ENCODE data around the gene ARRDC5. TPM values are rescaled to one million over a fixed set of nuclear protein-coding genes. Genes with fewer than 3 reads are reported as not detected.

ARRDC5 gene
- total and polyA plus RNA-seq, 2 of the 8 experiments (the other 6 are each of a cell fraction or from before 2014, with no cell fraction given), result not detected

DNA sequence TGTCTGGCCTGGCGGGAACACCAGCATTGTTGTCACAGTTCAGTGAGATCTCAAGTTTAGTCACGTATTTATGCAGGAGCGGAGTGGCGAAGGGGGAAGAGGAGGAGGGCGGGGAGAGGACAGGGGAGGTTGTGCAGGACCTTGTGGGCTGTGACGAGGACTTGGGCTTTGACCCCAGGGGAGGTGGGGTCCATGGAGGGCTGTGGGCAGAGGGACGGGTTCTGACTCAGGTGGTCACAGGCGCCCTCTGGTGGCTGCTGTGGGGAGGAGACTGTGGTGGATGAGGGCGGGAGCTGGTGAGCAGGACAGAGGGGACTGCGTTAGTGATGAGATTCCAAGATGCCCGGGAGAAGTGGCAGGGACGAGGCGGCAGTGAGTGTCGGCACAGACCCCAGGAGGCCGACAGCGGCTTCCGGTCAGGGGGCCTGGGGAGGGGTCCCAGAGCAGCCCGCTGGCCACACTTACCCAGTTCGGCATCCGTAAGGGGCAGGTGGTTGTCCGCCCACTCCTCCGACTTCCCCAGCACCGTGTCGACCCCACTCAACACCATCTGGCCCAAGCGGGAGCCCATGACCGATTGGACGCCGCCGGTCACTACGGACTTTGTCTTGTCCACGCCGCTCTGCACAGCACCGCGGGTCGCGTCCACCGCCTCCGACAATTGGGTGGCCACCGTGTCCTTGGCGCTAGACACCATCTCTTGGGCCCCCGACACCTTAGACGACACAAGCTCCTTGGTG is 51.0 kb downstream of the ARRDC5 start:
- FAIRE-seq, result no peak
- Histone ChIP-seq H3K23ac (ENCODE audit: insufficient read length) (no peak overlapping the region), H3K9me3 (ENCODE audit: insufficient read depth in 2 of 2, low read depth in 1 of 2, low read length in 1 of 2) (no peaks in the 10 kb centered on the region; a peak in 1 of 4 replicates), H3K79me2 (ENCODE audit: control insufficient read depth in 1 of 2, insufficient read depth in 2 of 2, low read length in 2 of 2) (no peaks in the 10 kb centered on the region), H3K18ac (ENCODE audit: extremely low read depth, low read length) (no peak overlapping the region), H4K8ac (ENCODE audit: extremely low read depth, insufficient read depth, low read length) (no peak overlapping the region), H4K5ac (ENCODE audit: insufficient read length, low read depth, low read length) (no peak overlapping the region), H3K27me3 (replicated peaks in 1 of 4; ENCODE audit: control insufficient read depth in 3 of 4, extremely low read depth in 1 of 4, insufficient read depth in 3 of 4, low read length in 3 of 4) (no peaks in the 10 kb centered on the region), H2BK12ac (ENCODE audit: low read depth, low read length) (0 out of 2 replicates have a peak overlapping the region, but pooled peaks have one; percentile 27), H2BK20ac (ENCODE audit: low read length) (no peak overlapping the region), H2BK15ac (ENCODE audit: low read length) (no peak overlapping the region), H2AFZ (ENCODE audit: low read length) (no peak overlapping the region), H3K27ac (ENCODE audit: low read depth, low read length) (no peak overlapping the region), H3K4ac (replicated peaks; ENCODE audit: insufficient read length, low read depth, low read length) (no peak overlapping the region), H3K36me3 (ENCODE audit: control insufficient read depth in 2 of 4, insufficient read depth in 4 of 4, low read length in 3 of 4) (peaks cover 2 to 19% (median 8%) of the 10 kb centered on the region in 4 experiments), H3K56ac (replicated peaks; ENCODE audit: insufficient read length, low read depth, low read length) (no peak overlapping the region), H3K79me1 (ENCODE audit: low read depth, low read length) (no peaks in the 10 kb centered on the region), H3K14ac (ENCODE audit: insufficient read length) (no peak overlapping the region), H3K9ac (replicated peaks in 1 of 4; ENCODE audit: extremely low read depth in 1 of 4, low read depth in 3 of 4, low read length in 3 of 4) (no peak overlapping the region), H2BK120ac (replicated peaks; ENCODE audit: low read depth, low read length) (no peak overlapping the region), H3K4me1 (replicated peaks in 1 of 4; ENCODE audit: control insufficient read depth in 3 of 4, insufficient read depth in 4 of 4, low read length in 3 of 4) (no peaks in the 10 kb centered on the region), H4K91ac (replicated peaks; ENCODE audit: insufficient read length, low read length) (no peak overlapping the region), H3K23me2 (ENCODE audit: low read depth, low read length) (no peaks in the 10 kb centered on the region), H3K4me3 (ENCODE audit: extremely low read depth in 1 of 4, insufficient read depth in 2 of 4, low read depth in 3 of 4, low read length in 4 of 4) (no peak overlapping the region), H2BK5ac (ENCODE audit: low read depth, low read length) (no peak overlapping the region), H2AK5ac (ENCODE audit: low read depth, low read length) (no peak overlapping the region), H4K20me1 (replicated peaks in 1 of 2; ENCODE audit: control insufficient read depth in 1 of 2, insufficient read depth in 2 of 2, low read length in 2 of 2) (peaks cover 0 to 7% of the 10 kb centered on the region in 2 experiments), H3K4me2 (ENCODE audit: insufficient read depth in 1 of 2, low read depth in 2 of 2, low read length in 2 of 2) (no peak overlapping the region)
- CTCF ChIA-PET (ENCODE audit: partially characterized antibody), result interaction anchor here (0.6 to 7.3 kb wide), 36 partner anchors 9 to 347 kb away, joined by 3 to 100 read pairs (median 4); partner anchors contain the start of gene PLIN3
- peak; percentile 60 to 94 for DNase-seq (ENCODE audit: low read depth in 1 of 2, low spot score in 2 of 2)
- POLR2A ChIA-PET (ENCODE audit: partially characterized antibody), result interaction anchor here (0.8 to 2.1 kb wide), 5 partner anchors 10 to 78 kb away, joined by 3 to 6 read pairs (median 3); no protein-coding TSS in a partner anchor
- WGBS, 2 experiments (ENCODE audit: extremely low coverage in 1 of 2, insufficient coverage in 1 of 2, insufficient read length in 1 of 2, insufficient replicate concordance in 2 of 2, low coverage in 1 of 2, low lambda C conversion rate in 2 of 2, missing lambda C conversion rate in 1 of 2), result 86% methylated on average over 34 of the region's 42 CpGs; no CpG with 5 or more reads in 1 of the 2 experiments
- TF ChIP-seq JUN (IDR thresholded peaks at IDR 0.05; ENCODE audit: low read depth, low read length) (no peak), CBX8 (IDR thresholded peaks at IDR 0.05; ENCODE audit: borderline replicate concordance, low read depth, low read length) (no peak), SIN3A (conservative IDR thresholded peaks at IDR 0.05 in 1 of 2, IDR thresholded peaks at IDR 0.05 in 1 of 2; ENCODE audit: low read depth in 1 of 2, low read length in 2 of 2) (no peak), CREB1 (IDR thresholded peaks at IDR 0.05) (peak; percentile 47; the same call in 1 of the 2 replicates), SRF (IDR thresholded peaks at IDR 0.05; ENCODE audit: low read depth, low read length) (no peak)
- TF ChIP-seq, protein P1, sequence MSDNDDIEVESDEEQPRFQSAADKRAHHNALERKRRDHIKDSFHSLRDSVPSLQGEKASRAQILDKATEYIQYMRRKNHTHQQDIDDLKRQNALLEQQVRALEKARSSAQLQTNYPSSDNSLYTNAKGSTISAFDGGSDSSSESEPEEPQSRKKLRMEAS (IDR thresholded peaks at IDR 0.05), result peak; percentile 38; the same call in 1 of the 2 replicates
- TF ChIP-seq, protein P2, sequence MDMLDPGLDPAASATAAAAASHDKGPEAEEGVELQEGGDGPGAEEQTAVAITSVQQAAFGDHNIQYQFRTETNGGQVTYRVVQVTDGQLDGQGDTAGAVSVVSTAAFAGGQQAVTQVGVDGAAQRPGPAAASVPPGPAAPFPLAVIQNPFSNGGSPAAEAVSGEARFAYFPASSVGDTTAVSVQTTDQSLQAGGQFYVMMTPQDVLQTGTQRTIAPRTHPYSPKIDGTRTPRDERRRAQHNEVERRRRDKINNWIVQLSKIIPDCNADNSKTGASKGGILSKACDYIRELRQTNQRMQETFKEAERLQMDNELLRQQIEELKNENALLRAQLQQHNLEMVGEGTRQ (IDR thresholded peaks at IDR 0.05; ENCODE audit: low read length), result no peak
- TF ChIP-seq, protein P3, sequence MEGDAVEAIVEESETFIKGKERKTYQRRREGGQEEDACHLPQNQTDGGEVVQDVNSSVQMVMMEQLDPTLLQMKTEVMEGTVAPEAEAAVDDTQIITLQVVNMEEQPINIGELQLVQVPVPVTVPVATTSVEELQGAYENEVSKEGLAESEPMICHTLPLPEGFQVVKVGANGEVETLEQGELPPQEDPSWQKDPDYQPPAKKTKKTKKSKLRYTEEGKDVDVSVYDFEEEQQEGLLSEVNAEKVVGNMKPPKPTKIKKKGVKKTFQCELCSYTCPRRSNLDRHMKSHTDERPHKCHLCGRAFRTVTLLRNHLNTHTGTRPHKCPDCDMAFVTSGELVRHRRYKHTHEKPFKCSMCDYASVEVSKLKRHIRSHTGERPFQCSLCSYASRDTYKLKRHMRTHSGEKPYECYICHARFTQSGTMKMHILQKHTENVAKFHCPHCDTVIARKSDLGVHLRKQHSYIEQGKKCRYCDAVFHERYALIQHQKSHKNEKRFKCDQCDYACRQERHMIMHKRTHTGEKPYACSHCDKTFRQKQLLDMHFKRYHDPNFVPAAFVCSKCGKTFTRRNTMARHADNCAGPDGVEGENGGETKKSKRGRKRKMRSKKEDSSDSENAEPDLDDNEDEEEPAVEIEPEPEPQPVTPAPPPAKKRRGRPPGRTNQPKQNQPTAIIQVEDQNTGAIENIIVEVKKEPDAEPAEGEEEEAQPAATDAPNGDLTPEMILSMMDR (IDR thresholded peaks at IDR 0.05; ENCODE audit: control extremely low read depth in 1 of 3, insufficient read depth in 1 of 3, low read depth in 1 of 3, low read length in 3 of 3), result peak; percentile 88 to 96 (median 94)

Measured in H1 (cell line).